K562 (cell line): ENCODE results near the gene SLC17A2. TPM values are rescaled to one million over a fixed set of nuclear protein-coding genes. Genes with fewer than 3 reads are reported as not detected.

Source experiments
- ATAC-seq: fragments of 200-7000 bp; cut with Tn5 transposase; 3 replicates; pipeline ENCODE4 v1.9.1; 2020; ENCODE audit warnings: moderate library complexity
- BruUV-seq: library from RNA; stranded (reverse); fragments of 400-500 nt; replicated peaks from 2 replicates; lab custom pipeline; 2021; lab: Mats Ljungman, UMichigan
- CTCF ChIA-PET: fragments of 300-600 bp; formaldehyde crosslinking; extraction: SDS; loops from one replicate; lab custom pipeline; 2021; ENCODE audit warnings: low intra/inter-chr PET ratio; lab: Yijun Ruan, JAX
- POLR2A ChIA-PET: fragments of 300-600, 350-650 bp; sonication (Branson Sonifier 250); formaldehyde crosslinking; extraction: SDS; loops from one replicate; lab custom pipeline; 2021; ENCODE audit warnings: antibody characterized with exemption, inconsistent platforms; lab: Yijun Ruan, JAX
- DNase-seq, 4 experiments: peaks; one replicate each; pipeline versions ENCODE4 v3.0.0 to v3.0.0-alpha.2; 2011 to 2018; ENCODE audit warnings: low spot score in 3 of 4, mixed read lengths in 3 of 4; ENCODE audit errors: extremely low read depth in 1 of 4
- FAIRE-seq: peaks from 2 replicates; lab custom pipeline; 2011; peaks lifted over from hg19 to GRCh38; lab: Jason Lieb, UNC
- H2AFZ ChIP-seq: 2 replicates; pipeline ENCODE4 v1.6.0; 2011; ENCODE audit warnings: low read depth, low read length, control low read depth, inconsistent platforms
- H3K27ac ChIP-seq: fragments of 200-600 bp; 3 replicates; pipeline ENCODE4 v1.8.0; 2011; ENCODE audit warnings: low read depth, mild to moderate bottlenecking, control low read depth, inconsistent platforms, low read length, moderate library complexity, mixed read lengths; ENCODE audit errors: extremely low read depth
- H3K27me3 ChIP-seq, 2 experiments: fragments of 300-600 bp in 1 of 2; 2 replicates in 1 of 2; 3 replicates in 1 of 2; pipeline versions ENCODE4 v1.6.0 to v1.8.0; 2011; ENCODE audit warnings: inconsistent platforms in 2 of 2, low read length in 2 of 2, mild to moderate bottlenecking in 1 of 2, mixed read lengths in 1 of 2, moderate library complexity in 1 of 2; ENCODE audit not compliant: control insufficient read depth in 2 of 2, insufficient read depth in 2 of 2
- H3K36me3 ChIP-seq: fragments of 300-600 bp; 3 replicates; pipeline ENCODE4 v1.8.0; 2011; ENCODE audit warnings: mild to moderate bottlenecking, low read length, inconsistent platforms; ENCODE audit not compliant: control insufficient read depth, insufficient read depth
- H3K4me1 ChIP-seq, 2 experiments: fragments of 200-600 bp in 1 of 2; replicated peaks in 1 of 2; 2 replicates in 1 of 2; 3 replicates in 1 of 2; pipeline versions ENCODE4 v1.5.1 to v1.8.0; 2011; ENCODE audit warnings: inconsistent platforms in 2 of 2, low read length in 2 of 2, mild to moderate bottlenecking in 1 of 2, mixed read lengths in 1 of 2, moderate library complexity in 1 of 2; ENCODE audit not compliant: control insufficient read depth in 2 of 2, insufficient read depth in 2 of 2
- H3K4me2 ChIP-seq: 2 replicates; pipeline ENCODE4 v1.6.1; 2011; ENCODE audit warnings: low read length, control low read depth, inconsistent platforms, mixed read lengths; ENCODE audit not compliant: insufficient read depth
- H3K4me3 ChIP-seq: fragments of 200-600 bp; sonication (generic), shearing (Covaris generic); 2 replicates; pipeline ENCODE4 v1.5.1; 2016; ENCODE audit warnings: control low read depth, inconsistent platforms
- H3K79me2 ChIP-seq: fragments of 200-600 bp; 3 replicates; pipeline ENCODE4 v1.8.0; 2011; ENCODE audit warnings: low read length, inconsistent platforms; ENCODE audit not compliant: control insufficient read depth, insufficient read depth
- H3K9ac ChIP-seq, 2 experiments: 2 replicates each; pipeline versions ENCODE4 v1.6.0 to v1.6.1; 2011; ENCODE audit warnings: low read depth in 2 of 2, low read length in 2 of 2, control low read depth in 1 of 2, inconsistent platforms in 1 of 2, mild to moderate bottlenecking in 1 of 2, mixed read lengths in 1 of 2; ENCODE audit not compliant: insufficient read depth in 1 of 2
- H3K9me1 ChIP-seq: one replicate; pipeline ENCODE4 v1.6.0; 2011; ENCODE audit warnings: inconsistent platforms, mild to moderate bottlenecking, low read length, moderate library complexity; ENCODE audit not compliant: control insufficient read depth, insufficient read depth
- H3K9me3 ChIP-seq: replicated peaks from 2 replicates; pipeline ENCODE4 v1.5.1; 2011; ENCODE audit warnings: low read depth, low read length, inconsistent platforms; ENCODE audit not compliant: control insufficient read depth, insufficient read depth
- H4K20me1 ChIP-seq: replicated peaks from 2 replicates; pipeline ENCODE4 v1.6.1; 2011; ENCODE audit warnings: low read length, inconsistent platforms, mixed read lengths; ENCODE audit not compliant: control insufficient read depth, insufficient read depth
- FOXK1 ChIP-seq: sonication (generic); formaldehyde crosslinking; IDR thresholded peaks from 2 replicates; pipeline ENCODE4 v1.8.0; 2022; ENCODE audit warnings: missing genetic modification reagents, mild to moderate bottlenecking, borderline replicate concordance
- HIVEP1 ChIP-seq: fragments of 250-450 bp; sonication (Bioruptor Pico); IDR thresholded peaks from 2 replicates; pipeline ENCODE4 v1.4.0; 2020; ENCODE audit warnings: mild to moderate bottlenecking
- MCM5 ChIP-seq: fragments of 450-650 bp; IDR thresholded peaks from 2 replicates; pipeline ENCODE4 v1.6.1; 2016; ENCODE audit warnings: low read depth
- ZEB2 ChIP-seq: fragments of 450-650 bp; IDR thresholded peaks from 2 replicates; pipeline ENCODE4 v1.6.1; 2016
- ZNF134 ChIP-seq: fragments of 250-450 bp; sonication (Bioruptor Pico); conservative IDR thresholded peaks from 2 replicates; pipeline ENCODE4 v1.4.0; 2020
- ZNF146 ChIP-seq: IDR thresholded peaks from one replicate; pipeline ENCODE4 v1.6.1; 2018; ENCODE audit warnings: missing compliant biosample characterization; ENCODE audit not compliant: unreplicated experiment
- WGBS: fragments of 100-300 bp; shearing (Covaris generic); methylation state at CpG from one replicate; pipeline ENCODE4 v1.1.6; 2016; ENCODE audit warnings: low coverage, mixed read lengths; ENCODE audit not compliant: insufficient coverage; ENCODE audit errors: missing lambda C conversion rate; 5-methylcytosine and 5-hydroxymethylcytosine counted together
- in situ Hi-C: fragments of 300-500 bp; cut with MboI; formaldehyde crosslinking; loops from 4 replicates; pipeline ENCODE4 v1.15.0; 2018; ENCODE audit warnings: inconsistent platforms, mixed read lengths
- intact Hi-C: fragments of 100-400 bp; cut with micrococcal nuclease; formaldehyde crosslinking; loops from 2 replicates; pipeline ENCODE4 v1.14.2; 2022
- polyA plus RNA-seq, 8 experiments: library from polyadenylated mRNA; depleted of rRNA in 4 of 8; stranded (reverse) in 5 of 8; unstranded in 3 of 8; fragments of >200 nt; fragmentation: Nextera tagmentation in 2 of 8; fragmentation: Illumina TruSeq in 1 of 8; extraction: Ambion mirVana in 2 of 8; extraction: Trizol in 1 of 8; gene quantifications; 2 replicates each; pipeline versions ENCODE4 v1.2.1 to v1.2.3, GENCODE V29; 2011 to 2014; ENCODE audit warnings: inconsistent platforms in 1 of 8, missing spikeins in 1 of 8
- total RNA-seq, 7 experiments: library from RNA; depleted of rRNA in 6 of 7; stranded (reverse); fragments of >200 nt in 6 of 7; fragmentation: Illumina TruSeq in 2 of 7; extraction: Trizol in 2 of 7; gene quantifications; 2 replicates each; pipeline versions ENCODE4 v1.2.1 to v1.2.3, GENCODE V29; 2011 to 2021; ENCODE audit warnings: low replicate concordance in 1 of 7
- TF ChIP-seq, protein P1 (sequence below), 2 experiments: IDR thresholded peaks; 2 replicates each; pipeline ENCODE4 v1.6.1; 2011; ENCODE audit warnings: borderline replicate concordance in 1 of 2, control low read depth in 1 of 2, low read depth in 1 of 2, low read length in 1 of 2, mild to moderate bottlenecking in 1 of 2, mixed read lengths in 1 of 2, moderate library complexity in 1 of 2; ENCODE audit not compliant: insufficient read depth in 1 of 2, insufficient read length in 1 of 2, poor library complexity in 1 of 2, severe bottlenecking in 1 of 2; ENCODE audit errors: extremely low read depth in 1 of 2

Gene SLC17A2
- total and polyA plus RNA-seq, 9 of the 15 experiments (the other 6 are each of a cell fraction or from before 2014, with no cell fraction given): not detected

- no peak overlapping the region for H3K4me2 ChIP-seq
- intact Hi-C loops (no loop called here), in situ Hi-C loops (no loop called here)
- H3K36me3 ChIP-seq: no peaks in the 10 kb centered on the region
- no peaks in the 10 kb centered on the region for H3K9me3 ChIP-seq
- no peak overlapping the region for H2AFZ ChIP-seq
- ChIA-PET POLR2A (interaction anchor here (0.6 to 0.9 kb wide), 3 partner anchors 12 to 473 kb away, joined by 3 to 4 read pairs (median 3); no protein-coding TSS in a partner anchor), CTCF (no interaction called here)
- H3K9ac ChIP-seq: no peak overlapping the region
- ATAC-seq (no peak), FAIRE-seq (no peak), DNase-seq (no peak)
- BruUV-seq: no TSS peak
- WGBS: 0% methylated on average over 2 of the region's 2 CpGs
- no peaks in the 10 kb centered on the region for H4K20me1 ChIP-seq
- no peaks in the 10 kb centered on the region for H3K79me2 ChIP-seq
- no peak overlapping the region for H3K27ac ChIP-seq
- H3K27me3 ChIP-seq: peaks cover 0 to 3% of the 10 kb centered on the region in 2 experiments; a peak in 2 of 5 replicates
- no peak overlapping the region for H3K4me3 ChIP-seq
- no peaks in the 10 kb centered on the region for H3K4me1 ChIP-seq
- TF ChIP-seq MCM5 (no peak), ZNF146 (CRISPR knock-in tag) (no peak), HIVEP1 (CRISPR knock-in tag) (no peak), FOXK1 (CRISPR knock-in tag) (no peak), ZEB2 (no peak), ZNF134 (no peak)
- TF ChIP-seq, protein P1, sequence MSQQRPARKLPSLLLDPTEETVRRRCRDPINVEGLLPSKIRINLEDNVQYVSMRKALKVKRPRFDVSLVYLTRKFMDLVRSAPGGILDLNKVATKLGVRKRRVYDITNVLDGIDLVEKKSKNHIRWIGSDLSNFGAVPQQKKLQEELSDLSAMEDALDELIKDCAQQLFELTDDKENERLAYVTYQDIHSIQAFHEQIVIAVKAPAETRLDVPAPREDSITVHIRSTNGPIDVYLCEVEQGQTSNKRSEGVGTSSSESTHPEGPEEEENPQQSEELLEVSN (IDR thresholded peaks at IDR 0.05; ENCODE audit: borderline replicate concordance in 1 of 2, extremely low read depth in 1 of 2, insufficient read depth in 1 of 2, insufficient read length in 1 of 2, low read depth in 1 of 2, low read length in 1 of 2, poor library complexity in 1 of 2, severe bottlenecking in 1 of 2): no peak
- no peaks in the 10 kb centered on the region for H3K9me1 ChIP-seq
Measured at GRCh38 chr6:25939593-25939992, 9.1 kb upstream of the SLC17A2 start.
